ENCODE results near the gene BDKRB2.

BDKRB2 gene

GRCh38 chr14:96165493-96166436, 38.9 kb upstream of the BDKRB2 start:
- no peak for TF ChIP-seq CTCF (IDR thresholded peaks at IDR 0.05; ENCODE audit: low read depth, low read length)
- H3K4me3 ChIP-seq (ENCODE audit: low read depth, low read length): no peak overlapping the region
- no peaks in the 10 kb centered on the region; the same call in 1 of the 2 replicates for H3K4me1 ChIP-seq
- no peaks in the 10 kb centered on the region for H3K36me3 ChIP-seq
- no peak for DNase-seq
- no peaks in the 10 kb centered on the region for H3K27me3 ChIP-seq
- H3K9me3 ChIP-seq: no peaks in the 10 kb centered on the region

- Histone ChIP-seq H3K4me3 (ENCODE audit: low read depth, low read length) (no peak overlapping the region), H3K36me3 (no peaks in the 10 kb centered on the region), H3K27me3 (no peaks in the 10 kb centered on the region), H3K4me1 (no peaks in the 10 kb centered on the region; the same call in 1 of the 2 replicates), H3K9me3 (no peaks in the 10 kb centered on the region)
- no peak for DNase-seq
- no peak for TF ChIP-seq CTCF (IDR thresholded peaks at IDR 0.05; ENCODE audit: low read depth, low read length)
Observed at GRCh38 chr14:96166461-96167223, 38.0 kb upstream of the BDKRB2 start.

- no peak for DNase-seq
- TF ChIP-seq CTCF (IDR thresholded peaks at IDR 0.05; ENCODE audit: low read depth, low read length): no peak
- Histone ChIP-seq H3K4me1 (no peaks in the 10 kb centered on the region; the same call in 1 of the 2 replicates), H3K27me3 (no peaks in the 10 kb centered on the region), H3K36me3 (no peaks in the 10 kb centered on the region), H3K4me3 (ENCODE audit: low read depth, low read length) (no peak overlapping the region), H3K9me3 (no peaks in the 10 kb centered on the region)
Observed at GRCh38 chr14:96167224-96168148, 37.2 kb upstream of the BDKRB2 start.

- Histone ChIP-seq H3K4me3 (ENCODE audit: low read depth, low read length) (no peak overlapping the region), H3K27me3 (no peaks in the 10 kb centered on the region), H3K4me1 (no peaks in the 10 kb centered on the region; the same call in 1 of the 2 replicates), H3K36me3 (no peaks in the 10 kb centered on the region), H3K9me3 (no peaks in the 10 kb centered on the region)
- DNase-seq: no peak
- TF ChIP-seq CTCF (IDR thresholded peaks at IDR 0.05; ENCODE audit: low read depth, low read length): no peak
Observed at GRCh38 chr14:96168581-96168980, 36.1 kb upstream of the BDKRB2 start.

DNA sequence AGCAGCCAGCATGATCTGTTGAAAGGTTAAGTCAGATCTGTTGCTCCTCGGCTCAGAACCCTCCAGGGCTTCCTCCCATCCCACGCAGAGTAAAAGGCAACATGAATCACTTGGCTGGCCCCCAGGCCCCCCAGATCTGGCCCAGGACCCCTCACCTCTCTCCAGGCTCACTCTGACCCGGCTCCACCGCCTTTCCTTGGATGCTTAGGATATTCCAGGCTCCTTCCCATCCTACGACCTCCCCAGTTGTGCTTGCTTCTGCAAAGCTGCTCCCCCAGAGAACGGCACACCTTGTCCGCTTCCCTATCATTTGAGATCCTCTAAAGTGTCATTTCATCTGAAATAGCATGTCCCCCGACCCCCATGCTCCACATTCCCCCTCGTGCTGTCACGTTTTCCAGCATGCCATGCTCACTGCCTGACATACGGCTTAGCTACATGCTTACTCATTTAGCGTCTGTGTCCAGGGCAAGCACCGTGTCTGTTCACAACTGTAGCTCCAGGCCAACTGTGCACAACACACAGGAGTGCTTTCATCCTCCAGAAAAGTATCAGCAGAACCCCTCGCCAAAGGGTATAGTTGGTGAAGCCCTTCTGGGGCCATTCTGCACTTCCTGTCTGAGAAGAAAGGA, 33.6 kb upstream of the BDKRB2 start:
- no peaks in the 10 kb centered on the region for H3K36me3 ChIP-seq
- H3K9me3 ChIP-seq: no peaks in the 10 kb centered on the region
- H3K27me3 ChIP-seq: no peaks in the 10 kb centered on the region
- TF ChIP-seq CTCF (IDR thresholded peaks at IDR 0.05; ENCODE audit: low read depth, low read length): no peak
- DNase-seq: no peak
- no peak overlapping the region for H3K4me3 ChIP-seq (ENCODE audit: low read depth, low read length)
- H3K4me1 ChIP-seq: no peaks in the 10 kb centered on the region; the same call in 1 of the 2 replicates
